Upper lobe of left lung (tissue), 6 donors: Measurements from ENCODE around the gene DKK3. TPM values are rescaled to one million over a fixed set of nuclear protein-coding genes. Genes with fewer than 3 reads are reported as not detected.
A peak's percentile ranks its signal among the peaks of the same experiment; 100 is the strongest.

Source experiments
- ATAC-seq, 2 donors: fragments of 200-7000 bp; cut with Tn5 transposase; one replicate each; pipeline ENCODE4 v1.9.1; 2022; ENCODE audit warnings: mild to moderate bottlenecking in 2 of 2, moderate library complexity in 2 of 2; ENCODE audit not compliant: low FRiP score in 2 of 2
- DNase-seq, 2 donors: peaks; one replicate each; pipeline ENCODE4 v3.0.0-alpha.2; 2019 to 2020
- H3K27ac ChIP-seq, 4 donors: fragments of 200-600 bp; sonication (generic); one replicate each; pipeline ENCODE4 v1.5.1; 2016 to 2019
- H3K27me3 ChIP-seq, 4 donors: fragments of 200-600 bp; sonication (generic); one replicate each; pipeline ENCODE4 v1.5.1; 2017 to 2019
- H3K36me3 ChIP-seq, 4 donors: fragments of 200-600 bp; sonication (generic); one replicate each; pipeline ENCODE4 v1.5.1; 2016 to 2019
- H3K4me1 ChIP-seq, 4 donors: fragments of 200-600 bp; sonication (generic); one replicate each; pipeline ENCODE4 v1.5.1; 2018 to 2019
- H3K4me3 ChIP-seq, 4 donors: fragments of 200-600 bp; sonication (generic); one replicate each; pipeline ENCODE4 v1.5.1; 2017 to 2019; ENCODE audit warnings: mild to moderate bottlenecking in 2 of 4, moderate library complexity in 1 of 4
- H3K9me3 ChIP-seq, 4 donors: fragments of 200-600 bp; sonication (generic); one replicate each; pipeline ENCODE4 v1.5.1; 2018 to 2019
- EP300 ChIP-seq, 4 donors: sonication (generic); formaldehyde crosslinking; IDR thresholded peaks; one replicate each; pipeline ENCODE4 v1.5.1; 2017; ENCODE audit warnings: antibody characterized with exemption in 4 of 4, control low read depth in 2 of 4
- POLR2A ChIP-seq, 4 donors: fragments of 450-650 bp; IDR thresholded peaks; one replicate each; pipeline ENCODE4 v1.5.1; 2016 to 2017; ENCODE audit warnings: antibody characterized with exemption in 4 of 4, mild to moderate bottlenecking in 2 of 4
- POLR2AphosphoS5 ChIP-seq, 2 donors: sonication (generic); formaldehyde crosslinking; IDR thresholded peaks; one replicate each; pipeline ENCODE4 v1.5.1; 2017; ENCODE audit warnings: antibody characterized with exemption in 2 of 2
- WGBS, 2 donors: methylation state at CpG; one replicate each; pipeline ENCODE4 v1.1.5; 2017 to 2018; 5-methylcytosine and 5-hydroxymethylcytosine counted together
- total RNA-seq, 6 donors: library from RNA; depleted of rRNA in 4 of 6; stranded (reverse); fragments of >200 nt in 4 of 6; gene quantifications; one replicate each; pipeline versions ENCODE4 v1.1.0 to v1.2.1, GENCODE V29; 2016 to 2021
- TF ChIP-seq, protein P1 (sequence below), 6 experiments: fragments of 450-650 bp in 4 of 6; fragments of 200-600 bp in 2 of 6; sonication (generic) in 2 of 6; IDR thresholded peaks; one replicate each; pipeline ENCODE4 v1.5.1; 2016 to 2019; ENCODE audit warnings: antibody characterized with exemption in 6 of 6
- donor health status: DM: no; HTN: no; CAD: no; lungs with moderate emphysema.
- donor health status: DM: no; HTN: yes; CAD: no; lungs with severe emphysema.

The DKK3 gene
- total RNA-seq, 6 donors from 2014 or later: 50.3 to 162 (median 137) TPM

- TF ChIP-seq POLR2A (IDR thresholded peaks at IDR 0.05) (no peak), POLR2AphosphoS5 (IDR thresholded peaks at IDR 0.05) (no peak), EP300 (IDR thresholded peaks at IDR 0.05) (no peak)
- TF ChIP-seq, protein P1, sequence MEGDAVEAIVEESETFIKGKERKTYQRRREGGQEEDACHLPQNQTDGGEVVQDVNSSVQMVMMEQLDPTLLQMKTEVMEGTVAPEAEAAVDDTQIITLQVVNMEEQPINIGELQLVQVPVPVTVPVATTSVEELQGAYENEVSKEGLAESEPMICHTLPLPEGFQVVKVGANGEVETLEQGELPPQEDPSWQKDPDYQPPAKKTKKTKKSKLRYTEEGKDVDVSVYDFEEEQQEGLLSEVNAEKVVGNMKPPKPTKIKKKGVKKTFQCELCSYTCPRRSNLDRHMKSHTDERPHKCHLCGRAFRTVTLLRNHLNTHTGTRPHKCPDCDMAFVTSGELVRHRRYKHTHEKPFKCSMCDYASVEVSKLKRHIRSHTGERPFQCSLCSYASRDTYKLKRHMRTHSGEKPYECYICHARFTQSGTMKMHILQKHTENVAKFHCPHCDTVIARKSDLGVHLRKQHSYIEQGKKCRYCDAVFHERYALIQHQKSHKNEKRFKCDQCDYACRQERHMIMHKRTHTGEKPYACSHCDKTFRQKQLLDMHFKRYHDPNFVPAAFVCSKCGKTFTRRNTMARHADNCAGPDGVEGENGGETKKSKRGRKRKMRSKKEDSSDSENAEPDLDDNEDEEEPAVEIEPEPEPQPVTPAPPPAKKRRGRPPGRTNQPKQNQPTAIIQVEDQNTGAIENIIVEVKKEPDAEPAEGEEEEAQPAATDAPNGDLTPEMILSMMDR (IDR thresholded peaks at IDR 0.05): no peak
- H3K9me3 ChIP-seq: no peaks in the 10 kb centered on the region
- 73 to 76% methylated on average over 4 of the region's 4 CpGs for WGBS, 2 donors
- H3K36me3 ChIP-seq: peaks cover 0 to 5% (median 0%) of the 10 kb centered on the region in 4 donors
- peak overlapping the region in 1 of 4 donors; percentile 57 for H3K27ac ChIP-seq
- peaks cover 6 to 18% (median 12%) of the 10 kb centered on the region in 4 donors for H3K4me1 ChIP-seq
- peaks cover 0 to 16% (median 7%) of the 10 kb centered on the region in 4 donors for H3K27me3 ChIP-seq
- H3K4me3 ChIP-seq: no peak overlapping the region
- ATAC-seq (no peak), DNase-seq (no peak)
Observed at GRCh38 chr11:12003815-12004214, 4.6 kb downstream of the DKK3 start.

GRCh38 chr11:12003336-12003735 lies 5.1 kb downstream of the DKK3 start:
- ATAC-seq: no peak
- H3K27ac ChIP-seq: no peak overlapping the region
- 88 to 97% methylated on average over 2 of the region's 2 CpGs for WGBS, 2 donors
- peaks cover 0 to 7% (median 0%) of the 10 kb centered on the region in 4 donors for H3K36me3 ChIP-seq
- H3K4me1 ChIP-seq: peaks cover 7 to 13% (median 7%) of the 10 kb centered on the region in 4 donors
- H3K27me3 ChIP-seq: peaks cover 0 to 11% (median 3%) of the 10 kb centered on the region in 4 donors
- no peak overlapping the region for H3K4me3 ChIP-seq
- no peak for DNase-seq
- H3K9me3 ChIP-seq: no peaks in the 10 kb centered on the region
- no peak for TF ChIP-seq POLR2AphosphoS5 (IDR thresholded peaks at IDR 0.05)
- no peak for TF ChIP-seq EP300 (IDR thresholded peaks at IDR 0.05)
- TF ChIP-seq, protein P1 (IDR thresholded peaks at IDR 0.05): no peak
- TF ChIP-seq POLR2A (IDR thresholded peaks at IDR 0.05): no peak

GRCh38 chr11:12001186-12001585 lies 7.2 kb downstream of the DKK3 start:
- no peak for ATAC-seq
- 63 to 92% methylated on average over 7 of the region's 7 CpGs for WGBS, 2 donors
- TF ChIP-seq EP300 (IDR thresholded peaks at IDR 0.05) (no peak), POLR2A (IDR thresholded peaks at IDR 0.05) (no peak), POLR2AphosphoS5 (IDR thresholded peaks at IDR 0.05) (no peak)
- TF ChIP-seq, protein P1 (IDR thresholded peaks at IDR 0.05): no peak

GRCh38 chr11:11998091-11998781 lies 10.2 kb downstream of the DKK3 start:
- H3K36me3 ChIP-seq: peaks cover 0 to 13% (median 0%) of the 10 kb centered on the region in 4 donors
- peak in 1 of 2 donors; percentile 86 for ATAC-seq
- no peaks in the 10 kb centered on the region for H3K9me3 ChIP-seq
- WGBS, 2 donors: 63 to 74% methylated on average over 8 of the region's 8 CpGs
- no peak overlapping the region for H3K27ac ChIP-seq
- H3K4me1 ChIP-seq: peaks cover 0 to 5% (median 0%) of the 10 kb centered on the region in 4 donors
- no peaks in the 10 kb centered on the region for H3K27me3 ChIP-seq
- TF ChIP-seq EP300 (IDR thresholded peaks at IDR 0.05) (no peak), POLR2AphosphoS5 (IDR thresholded peaks at IDR 0.05) (no peak), POLR2A (IDR thresholded peaks at IDR 0.05) (no peak)
- TF ChIP-seq, protein P1 (IDR thresholded peaks at IDR 0.05): no peak
- DNase-seq: no peak
- no peak overlapping the region for H3K4me3 ChIP-seq

More at GRCh38 chr11:12001186-12001585, 7.2 kb downstream of the DKK3 start:
- DNase-seq: no peak
- no peaks in the 10 kb centered on the region for H3K27me3 ChIP-seq
- peaks cover 0 to 6% (median 4%) of the 10 kb centered on the region in 4 donors for H3K4me1 ChIP-seq
- H3K27ac ChIP-seq: no peak overlapping the region
- H3K36me3 ChIP-seq: peaks cover 0 to 13% (median 0%) of the 10 kb centered on the region in 4 donors
- H3K9me3 ChIP-seq: no peaks in the 10 kb centered on the region
- no peak overlapping the region for H3K4me3 ChIP-seq

GRCh38 chr11:11997049-11997322 lies 11.4 kb downstream of the DKK3 start:
- no peak overlapping the region for H3K4me3 ChIP-seq
- ATAC-seq (no peak), DNase-seq (no peak)
- no peak overlapping the region for H3K27ac ChIP-seq
- no peaks in the 10 kb centered on the region for H3K9me3 ChIP-seq
- H3K27me3 ChIP-seq: no peaks in the 10 kb centered on the region
- peaks cover 0 to 13% (median 0%) of the 10 kb centered on the region in 4 donors for H3K36me3 ChIP-seq
- H3K4me1 ChIP-seq: peaks cover 0 to 5% (median 0%) of the 10 kb centered on the region in 4 donors
- 62 to 76% methylated on average over 3 of the region's 3 CpGs for WGBS, 2 donors
- TF ChIP-seq, protein P1 (IDR thresholded peaks at IDR 0.05): no peak
- no peak for TF ChIP-seq POLR2AphosphoS5 (IDR thresholded peaks at IDR 0.05)
- TF ChIP-seq POLR2A (IDR thresholded peaks at IDR 0.05): no peak
- TF ChIP-seq EP300 (IDR thresholded peaks at IDR 0.05): no peak
